NCI-H1105 (cell line): ENCODE results near the gene WNK2.

Experiments
- DNase-seq: peaks from one replicate; lab custom pipeline; 2025; lab: John Stamatoyannopoulos, UW

WNK2 gene

GRCh38 chr9:93295456-93296076 lies 111.6 kb downstream of the WNK2 start:
- DNase-seq = no peak

- DNase-seq = no peak
Observed at GRCh38 chr9:93296889-93297480, 113.0 kb downstream of the WNK2 start.

DNA sequence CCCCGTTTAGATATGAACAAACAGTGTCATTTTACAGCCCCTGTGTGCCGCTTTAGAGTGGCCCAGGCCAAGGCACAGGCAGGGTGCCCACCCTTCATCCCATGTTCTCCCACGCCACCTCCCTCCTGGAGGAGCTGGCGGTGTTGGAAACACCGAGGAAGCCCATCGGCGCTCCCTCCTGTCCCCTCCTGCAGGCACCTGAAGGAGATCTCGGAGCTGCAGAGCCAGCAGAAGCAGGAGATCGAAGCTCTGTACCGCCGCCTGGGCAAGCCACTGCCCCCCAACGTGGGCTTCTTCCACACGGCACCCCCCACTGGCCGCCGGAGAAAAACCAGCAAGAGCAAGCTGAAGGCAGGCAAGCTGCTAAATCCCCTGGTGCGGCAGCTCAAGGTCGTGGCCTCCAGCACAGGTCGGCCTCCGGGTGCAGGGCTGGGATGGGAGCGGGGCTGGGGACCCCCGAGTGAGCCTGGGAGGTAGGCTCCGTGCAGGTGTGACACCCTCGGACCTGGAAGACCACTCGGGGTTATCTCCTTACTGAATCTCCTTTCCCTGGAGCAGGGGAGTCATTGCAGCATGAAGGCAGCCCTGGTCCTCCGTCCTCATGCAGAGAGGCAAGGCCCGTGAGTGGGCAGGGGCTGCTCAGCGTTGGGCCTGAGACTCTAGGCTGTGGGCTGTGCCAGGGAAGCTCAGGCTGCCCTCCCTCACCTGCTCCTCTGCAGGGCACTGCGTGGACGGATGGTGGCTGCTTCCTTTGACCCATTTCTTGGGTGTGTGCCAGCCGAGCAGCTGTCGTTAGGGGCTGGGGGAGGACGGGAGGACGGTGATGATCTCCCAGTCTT lies 113.9 kb downstream of the WNK2 start:
- DNase-seq = peak; percentile 65

DNA sequence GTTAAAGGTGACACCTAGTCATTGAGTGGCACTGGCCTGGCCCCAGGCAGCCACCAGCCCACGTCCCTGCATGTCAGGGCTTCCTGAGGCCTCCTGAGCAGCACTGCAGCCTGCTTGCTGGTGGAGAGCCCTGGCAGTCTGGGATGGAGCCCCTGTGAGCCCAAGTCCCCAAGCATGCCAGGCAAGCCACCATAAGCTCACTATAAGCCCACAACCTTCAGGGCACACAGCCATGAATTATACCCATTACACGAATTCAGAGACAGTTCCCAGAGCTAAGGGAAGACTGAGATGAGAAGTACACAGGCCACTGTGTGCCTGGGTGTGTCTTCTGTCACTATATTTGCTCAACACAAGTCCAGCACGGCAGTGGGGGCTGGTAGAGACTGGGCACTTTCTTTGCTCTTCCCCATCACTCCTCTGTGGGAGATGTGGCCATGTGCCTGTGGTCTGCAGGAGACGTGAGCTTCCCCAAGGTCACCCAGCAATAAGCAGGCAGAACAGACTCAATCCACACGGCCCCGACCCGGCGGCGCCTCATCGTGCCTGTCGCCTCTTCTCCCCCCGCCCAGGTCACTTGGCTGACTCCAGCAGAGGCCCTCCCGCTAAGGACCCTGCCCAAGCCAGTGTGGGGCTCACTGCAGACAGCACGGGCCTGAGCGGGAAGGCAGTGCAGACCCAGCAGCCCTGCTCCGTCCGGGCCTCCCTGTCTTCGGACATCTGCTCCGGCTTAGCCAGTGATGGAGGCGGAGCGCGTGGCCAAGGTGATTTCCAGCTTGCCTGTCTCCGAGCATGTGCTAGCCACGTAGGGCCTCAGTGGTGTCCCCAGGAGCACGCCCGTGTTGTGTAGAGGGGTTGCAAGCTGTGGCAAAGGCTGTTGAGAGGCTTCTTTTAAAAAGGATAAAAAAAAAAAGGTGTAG lies 114.8 kb downstream of the WNK2 start:
- no peak for DNase-seq

DNA sequence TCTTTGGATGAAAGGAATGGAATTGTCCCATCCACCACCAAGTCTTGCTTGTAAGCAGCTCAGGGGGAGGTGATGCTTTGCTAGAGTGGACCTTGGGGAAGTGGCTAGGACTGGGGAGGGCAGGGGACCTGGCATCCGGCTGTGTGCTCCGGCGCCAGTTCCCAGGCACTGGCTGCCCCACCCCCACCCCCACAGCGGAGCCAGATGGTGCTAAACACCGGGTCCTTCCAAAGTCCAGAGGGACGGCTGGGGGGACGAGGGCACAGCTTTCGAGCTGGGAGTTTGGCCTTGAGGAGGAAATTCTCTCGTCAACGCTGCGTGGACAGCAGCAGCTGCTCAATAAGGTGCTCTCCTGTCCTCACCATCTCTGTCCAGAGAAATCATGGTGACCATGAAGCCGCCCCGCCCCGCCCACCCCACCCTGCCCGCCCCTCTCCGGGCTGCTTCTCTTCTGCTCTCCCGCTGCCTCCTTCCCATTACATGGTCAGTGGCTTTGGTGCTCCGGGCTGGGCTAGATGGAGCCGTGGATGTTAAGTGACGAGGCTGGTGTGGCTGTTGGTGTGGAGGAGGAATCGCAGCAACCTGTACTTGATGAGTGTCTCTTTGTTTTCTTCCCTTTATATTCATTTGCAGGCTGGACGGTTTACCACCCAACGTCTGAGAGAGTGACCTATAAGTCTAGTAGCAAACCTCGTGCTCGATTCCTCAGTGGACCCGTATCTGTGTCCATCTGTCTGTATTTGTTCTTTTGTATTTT lies 115.7 kb downstream of the WNK2 start:
- no peak for DNase-seq

DNA sequence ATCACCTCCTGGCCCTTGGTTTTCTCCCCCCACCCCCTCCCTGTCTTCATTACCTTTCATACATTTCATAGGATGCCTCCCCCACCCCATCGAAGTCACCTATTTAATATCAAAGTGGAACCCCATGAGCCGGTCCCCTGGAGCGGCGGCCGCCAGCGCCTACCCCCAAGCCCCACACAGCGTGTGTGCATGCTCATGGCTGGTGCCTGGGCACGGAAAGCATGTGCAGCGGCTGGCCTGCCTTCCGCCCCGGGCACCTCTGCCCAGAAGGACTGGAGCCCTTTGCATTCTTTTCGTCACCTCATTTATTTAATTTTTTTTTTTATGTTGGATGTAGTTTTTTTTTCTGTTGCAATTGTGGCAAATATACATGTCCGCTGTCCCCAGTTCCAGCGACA lies 116.2 kb downstream of the WNK2 start:
- no peak for DNase-seq

DNA sequence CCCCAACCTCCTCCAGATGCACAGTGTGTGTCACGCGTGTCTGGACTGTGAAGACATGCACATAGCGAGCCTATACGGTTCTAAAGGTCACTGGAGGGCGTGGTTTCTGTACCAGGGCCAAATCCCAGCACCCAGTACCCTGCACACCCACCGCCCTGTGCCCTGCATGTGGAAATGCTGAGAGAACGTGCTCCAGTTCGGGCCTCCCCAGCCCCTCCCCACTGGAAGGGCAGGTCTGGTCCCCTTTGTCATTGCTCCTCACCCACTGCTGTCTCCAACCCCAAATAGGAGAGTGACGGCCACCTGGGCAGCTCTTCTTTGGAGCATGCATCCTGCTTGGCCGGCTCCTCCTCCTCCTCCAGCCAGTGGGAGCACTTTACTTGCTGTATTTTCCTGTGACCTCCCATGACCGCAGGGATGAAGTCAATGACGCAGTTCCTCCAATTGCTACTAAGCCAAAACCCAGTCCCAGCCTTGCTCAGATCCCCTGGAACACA lies 116.7 kb downstream of the WNK2 start:
- DNase-seq = no peak

GRCh38 chr9:93301291-93301811 lies 117.4 kb downstream of the WNK2 start:
- DNase-seq = no peak

- DNase-seq = no peak
Observed at GRCh38 chr9:93301911-93302541, 118.1 kb downstream of the WNK2 start.

- DNase-seq = no peak
Observed at GRCh38 chr9:93302586-93303257, 118.8 kb downstream of the WNK2 start.

DNA sequence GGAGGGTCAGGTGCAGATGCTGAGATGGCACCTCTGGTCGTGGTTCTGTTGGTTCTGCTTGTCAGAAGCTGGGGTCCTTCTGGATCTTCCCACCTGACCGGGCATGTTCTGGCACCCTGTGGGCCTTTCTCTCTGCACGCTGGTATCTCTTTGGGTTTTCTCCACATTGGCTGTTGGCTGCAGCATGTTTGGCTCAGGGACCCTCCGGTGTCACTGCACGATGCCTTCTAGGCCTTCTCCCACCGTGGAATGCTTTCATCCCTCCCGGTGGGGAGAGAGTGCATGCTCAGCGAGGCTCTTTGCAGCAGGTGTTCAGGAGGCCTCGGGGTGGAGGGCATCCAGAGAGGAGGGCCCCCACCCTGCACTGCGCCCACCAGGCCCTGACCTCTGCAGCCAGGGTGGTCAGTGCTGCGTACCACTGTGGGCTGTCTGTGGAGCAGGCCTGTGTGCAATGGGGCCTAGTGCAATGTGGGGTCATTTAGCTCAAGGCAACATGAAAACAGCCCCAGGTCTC lies 119.4 kb downstream of the WNK2 start:
- DNase-seq = no peak

GRCh38 chr9:93303806-93304573 lies 120.1 kb downstream of the WNK2 start:
- DNase-seq = no peak

DNA sequence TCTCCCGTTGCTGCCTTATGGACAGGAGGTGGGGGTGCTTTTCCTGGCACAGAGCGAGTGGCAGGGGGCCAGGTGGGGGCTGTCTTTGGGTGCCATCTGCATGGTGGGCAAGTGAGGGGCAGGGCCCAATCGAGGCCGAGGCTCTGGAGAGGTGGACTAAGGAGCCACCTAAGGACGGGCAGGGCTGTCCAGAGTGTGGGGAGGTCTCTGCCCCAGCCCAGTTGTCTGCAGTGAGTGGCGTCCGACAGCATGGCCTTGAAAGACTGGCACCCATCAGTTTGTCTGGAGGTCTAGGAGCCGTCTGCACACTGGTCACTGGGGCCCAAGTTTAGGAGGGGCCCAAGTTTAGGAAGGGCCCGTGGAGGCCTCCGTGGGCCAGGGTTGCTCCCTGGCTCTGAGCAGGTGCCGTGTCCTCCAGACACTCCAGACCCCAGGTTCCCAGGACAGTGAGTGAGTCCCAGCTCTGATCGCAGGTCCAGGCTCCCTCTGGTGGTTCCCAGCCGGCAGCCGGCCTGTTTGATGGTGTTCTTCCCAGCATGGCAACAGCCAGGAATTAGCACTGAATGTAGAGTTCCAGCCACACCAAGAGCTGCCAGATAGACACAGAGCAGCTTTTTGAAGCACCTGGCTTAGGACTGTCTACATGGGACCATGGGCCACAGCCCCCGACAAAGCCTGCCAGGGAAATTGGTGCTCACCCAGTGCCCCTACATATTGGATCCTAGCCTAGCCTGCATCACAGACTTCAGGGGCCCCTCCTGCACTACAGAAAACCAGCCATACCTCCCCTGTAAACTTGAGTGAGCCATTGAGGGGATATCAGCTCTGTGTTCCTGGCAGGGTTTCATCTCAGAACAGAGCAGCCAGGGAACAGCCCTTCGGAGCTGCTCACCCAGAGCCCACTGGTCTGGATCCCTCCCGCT lies 120.9 kb downstream of the WNK2 start:
- peak; percentile 42 for DNase-seq

DNA sequence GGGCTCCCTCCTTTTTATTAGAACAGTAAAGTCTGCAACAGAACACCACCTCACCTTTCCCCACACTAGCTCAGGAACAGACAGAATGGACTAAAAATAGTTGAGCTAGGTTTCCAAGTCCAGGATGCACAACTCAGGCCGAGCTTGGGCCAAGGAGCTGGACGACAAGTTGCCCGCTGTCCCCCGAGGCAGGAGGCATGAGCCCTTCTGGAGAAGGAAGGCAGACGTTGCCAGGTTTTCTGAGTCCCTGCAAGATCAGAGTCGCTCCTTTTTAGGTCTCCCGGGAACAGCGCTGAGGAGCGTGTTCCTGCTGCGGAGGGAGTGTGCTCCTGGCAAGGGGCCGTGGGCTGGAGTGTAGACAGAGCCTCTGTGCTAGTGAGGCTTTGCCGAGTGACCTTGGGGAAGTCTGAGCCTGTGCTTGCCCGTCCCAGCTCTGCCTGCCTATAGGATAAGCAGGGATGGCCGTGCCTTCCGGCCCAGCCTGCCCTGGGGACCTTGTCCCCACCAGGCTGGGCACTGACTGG lies 121.6 kb downstream of the WNK2 start:
- DNase-seq = no peak

DNA sequence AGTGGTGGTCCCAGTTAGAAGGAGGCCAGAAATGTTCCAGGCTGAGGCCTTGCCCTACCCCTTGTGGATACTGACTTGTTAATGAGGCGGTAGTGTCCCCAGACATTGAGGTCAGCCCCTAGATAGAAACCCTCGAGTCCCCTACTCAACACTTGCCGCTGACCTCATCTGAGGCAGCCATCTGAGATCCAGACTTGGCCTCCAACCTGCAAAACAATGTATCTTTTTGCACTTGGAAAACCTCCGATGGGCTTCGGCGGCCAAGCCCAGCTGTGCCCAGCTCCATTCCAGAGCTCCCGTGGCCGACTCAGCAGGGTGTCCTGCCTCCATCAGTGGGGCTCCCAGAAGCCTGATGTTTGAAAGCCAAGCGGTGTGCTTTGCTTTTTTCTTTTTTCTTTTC lies 122.1 kb downstream of the WNK2 start:
- DNase-seq = no peak

DNA sequence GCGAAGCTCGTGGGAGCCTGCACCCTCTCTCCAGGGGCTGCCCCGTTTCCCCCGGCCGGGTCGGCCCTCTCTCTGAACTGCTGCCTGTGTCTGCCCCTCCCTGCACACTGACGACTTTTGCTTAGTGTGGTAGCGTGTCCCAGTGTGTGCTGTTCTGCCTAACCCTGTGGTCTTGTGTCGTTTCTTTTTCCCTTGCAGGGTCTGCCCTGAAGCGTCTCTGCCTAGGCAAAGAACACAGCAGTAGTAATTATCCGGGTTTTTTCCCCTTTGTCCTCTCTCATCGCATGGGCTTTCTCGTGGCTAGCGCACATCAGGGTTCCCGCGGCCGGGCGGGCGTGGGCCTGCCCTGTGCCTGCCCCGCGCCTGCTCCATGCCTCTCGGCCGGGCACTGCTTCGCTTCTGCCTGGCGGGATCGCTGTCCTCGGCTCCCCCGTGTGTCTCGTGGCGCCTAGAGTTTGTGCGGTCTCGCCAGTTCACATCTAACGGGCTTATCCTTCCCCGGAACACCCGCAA lies 122.7 kb downstream of the WNK2 start:
- DNase-seq = no peak

DNA sequence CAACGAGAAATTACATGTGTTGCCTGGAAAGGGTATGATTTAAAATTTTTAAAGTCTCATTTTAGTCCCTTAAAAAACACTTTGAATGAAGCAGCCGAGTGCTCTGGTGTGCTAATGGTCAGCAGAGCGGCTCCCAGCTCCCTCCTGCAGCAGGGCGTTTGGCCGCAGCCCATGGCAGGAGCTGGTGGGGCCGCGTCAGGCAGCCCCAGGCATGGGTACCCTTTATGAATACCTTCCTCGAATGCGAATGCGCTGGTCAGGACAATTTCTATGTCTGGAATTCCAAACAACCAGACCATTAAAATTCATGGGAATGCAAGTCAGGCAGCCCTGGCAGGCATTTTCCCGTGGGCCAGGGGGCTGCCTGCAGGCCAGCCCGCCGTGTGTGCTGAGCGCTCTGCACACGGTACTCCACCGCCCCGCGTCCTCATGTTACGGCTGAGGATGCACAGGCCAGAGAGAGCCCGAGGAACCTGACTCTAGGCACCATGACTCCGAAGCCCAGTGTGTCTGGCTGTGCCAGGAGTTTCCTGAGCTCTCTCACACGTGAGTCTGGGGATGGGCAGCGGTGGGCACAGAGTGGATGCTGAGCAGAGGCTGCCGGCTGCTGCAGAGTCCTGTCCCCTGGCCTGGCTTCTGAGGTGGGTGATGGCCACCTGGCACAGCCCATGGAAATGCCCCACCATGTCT lies 123.7 kb downstream of the WNK2 start:
- no peak for DNase-seq
